A673 (cell line): ENCODE measurements around the gene ALG8. TPM values are rescaled to one million over a fixed set of nuclear protein-coding genes. Genes with fewer than 3 reads are reported as not detected.

Experiments
- BruUV-seq: library from RNA; stranded (reverse); fragments of 400-500 nt; replicated peaks from 2 replicates; lab custom pipeline; 2021; lab: Mats Ljungman, UMichigan
- CTCF ChIA-PET: fragments of 300-600 bp; sonication (Branson Sonifier 250); formaldehyde crosslinking; loops from one replicate; lab custom pipeline; 2022; ENCODE audit warnings: antibody characterized with exemption; lab: Charles Lee
- POLR2A ChIA-PET: fragments of 300-600 bp; sonication (Branson Sonifier 250); formaldehyde crosslinking; loops from one replicate; lab custom pipeline; 2022; ENCODE audit warnings: antibody characterized with exemption; ENCODE audit not compliant: low non-redundant PET; lab: Charles Lee
- DNase-seq: peaks from one replicate; pipeline ENCODE4 v3.0.0-alpha.2; 2015; ENCODE audit warnings: low spot score
- H3K27ac ChIP-seq: fragments of 200-600 bp; sonication (generic); 2 replicates; pipeline ENCODE4 v1.5.1; 2016; ENCODE audit warnings: mixed run types, low read depth, mild to moderate bottlenecking, mixed read lengths, antibody characterized with exemption, low read length; ENCODE audit not compliant: poor library complexity, severe bottlenecking
- H3K27me3 ChIP-seq: fragments of 200-600 bp; sonication (generic); replicated peaks from 2 replicates; pipeline ENCODE4 v1.6.1; 2017; ENCODE audit warnings: mixed run types, low read depth, mild to moderate bottlenecking, mixed read lengths, antibody characterized with exemption, low read length; ENCODE audit not compliant: insufficient read depth, poor library complexity
- H3K36me3 ChIP-seq: fragments of 200-600 bp; sonication (generic); 2 replicates; pipeline ENCODE4 v1.6.1; 2016; ENCODE audit warnings: mixed run types, mild to moderate bottlenecking, mixed read lengths, antibody characterized with exemption, low read length; ENCODE audit not compliant: insufficient read depth, poor library complexity, severe bottlenecking
- H3K4me1 ChIP-seq: fragments of 200-600 bp; sonication (generic); 2 replicates; pipeline ENCODE4 v1.6.1; 2017; ENCODE audit warnings: mixed run types, mild to moderate bottlenecking, mixed read lengths, antibody characterized with exemption, low read length; ENCODE audit not compliant: insufficient read depth, poor library complexity, severe bottlenecking
- H3K4me3 ChIP-seq: fragments of 200-600 bp; sonication (generic); 2 replicates; pipeline ENCODE4 v1.5.1; 2016; ENCODE audit warnings: low read depth, mixed run types, mild to moderate bottlenecking, mixed read lengths, low read length; ENCODE audit not compliant: poor library complexity, severe bottlenecking
- H3K9me3 ChIP-seq: fragments of 200-600 bp; sonication (generic); 2 replicates; pipeline ENCODE4 v1.6.1; 2016; ENCODE audit warnings: mixed run types, low read depth, mild to moderate bottlenecking, mixed read lengths, antibody characterized with exemption, low read length; ENCODE audit not compliant: poor library complexity, severe bottlenecking
- EZH2 ChIP-seq: fragments of 200-600 bp; sonication (generic); IDR thresholded peaks from 2 replicates; pipeline ENCODE4 v1.6.1; 2017; ENCODE audit warnings: borderline replicate concordance, low read depth, mild to moderate bottlenecking, mixed read lengths, antibody characterized with exemption, low read length; ENCODE audit not compliant: poor library complexity, severe bottlenecking
- intact Hi-C: fragments of 100-400 bp; cut with micrococcal nuclease; formaldehyde crosslinking; loops from one replicate; pipeline ENCODE4 v1.10.0; 2022; ENCODE audit not compliant: unreplicated experiment
- total RNA-seq: library from RNA; stranded (reverse); gene quantifications from 2 replicates; pipeline ENCODE4 v1.2.3, GENCODE V29; 2021
- TF ChIP-seq, protein P1 (sequence below): fragments of 300-800, 200-600 bp; sonication (generic); conservative IDR thresholded peaks from 2 replicates; pipeline ENCODE4 v1.5.1; 2017; ENCODE audit warnings: low read depth, mild to moderate bottlenecking, antibody characterized with exemption, low read length, moderate library complexity, mixed read lengths

ALG8 gene
- total RNA-seq, 1 experiment from 2014 or later, result 131 TPM

DNA sequence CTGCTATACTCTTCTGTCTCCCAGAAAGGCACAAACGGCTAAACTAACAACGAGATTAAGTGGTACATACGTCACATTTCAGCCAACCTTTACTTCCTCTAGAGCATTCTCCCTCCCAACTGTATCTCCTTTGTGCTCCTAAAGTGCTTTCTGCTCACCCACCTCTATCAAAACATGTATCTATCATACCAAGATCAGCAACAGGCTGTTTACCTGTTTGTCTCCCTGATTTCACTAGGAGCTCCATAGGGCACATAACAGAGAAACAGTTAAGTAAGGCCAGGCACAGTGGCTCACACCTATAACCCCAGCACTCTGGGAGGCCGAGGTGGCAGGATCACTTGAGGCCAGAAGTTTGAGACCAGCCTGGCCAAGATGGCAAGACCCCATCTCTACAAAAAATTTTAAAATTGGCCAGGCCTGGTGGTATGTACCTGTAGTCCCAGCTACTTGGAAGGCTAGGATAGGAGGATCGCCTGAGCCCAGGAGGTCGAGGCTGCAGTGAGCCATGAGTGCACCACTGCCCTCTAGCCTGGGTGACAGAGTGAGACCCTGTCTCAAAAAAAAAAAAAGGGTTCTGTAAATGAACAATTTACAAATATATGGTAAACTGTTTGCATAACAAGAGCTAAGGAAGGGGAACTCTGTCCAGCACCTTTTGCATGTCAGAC lies 62.6 kb downstream of the ALG8 start:
- CTCF ChIA-PET, result no interaction called here
- Histone ChIP-seq H3K4me3 (no peak overlapping the region), H3K27ac (no peak overlapping the region), H3K27me3 (no peaks in the 10 kb centered on the region), H3K4me1 (no peaks in the 10 kb centered on the region), H3K9me3 (no peaks in the 10 kb centered on the region), H3K36me3 (peaks cover 9% of the 10 kb centered on the region)
- POLR2A ChIA-PET, result no interaction called here
- intact Hi-C loops, result loop anchor here (5.0 kb wide), 1 partner anchor 60 kb away; the partner anchor contains the start of gene ALG8
- no TSS peak for BruUV-seq
- TF ChIP-seq EZH2, result no peak
- TF ChIP-seq, protein P1, sequence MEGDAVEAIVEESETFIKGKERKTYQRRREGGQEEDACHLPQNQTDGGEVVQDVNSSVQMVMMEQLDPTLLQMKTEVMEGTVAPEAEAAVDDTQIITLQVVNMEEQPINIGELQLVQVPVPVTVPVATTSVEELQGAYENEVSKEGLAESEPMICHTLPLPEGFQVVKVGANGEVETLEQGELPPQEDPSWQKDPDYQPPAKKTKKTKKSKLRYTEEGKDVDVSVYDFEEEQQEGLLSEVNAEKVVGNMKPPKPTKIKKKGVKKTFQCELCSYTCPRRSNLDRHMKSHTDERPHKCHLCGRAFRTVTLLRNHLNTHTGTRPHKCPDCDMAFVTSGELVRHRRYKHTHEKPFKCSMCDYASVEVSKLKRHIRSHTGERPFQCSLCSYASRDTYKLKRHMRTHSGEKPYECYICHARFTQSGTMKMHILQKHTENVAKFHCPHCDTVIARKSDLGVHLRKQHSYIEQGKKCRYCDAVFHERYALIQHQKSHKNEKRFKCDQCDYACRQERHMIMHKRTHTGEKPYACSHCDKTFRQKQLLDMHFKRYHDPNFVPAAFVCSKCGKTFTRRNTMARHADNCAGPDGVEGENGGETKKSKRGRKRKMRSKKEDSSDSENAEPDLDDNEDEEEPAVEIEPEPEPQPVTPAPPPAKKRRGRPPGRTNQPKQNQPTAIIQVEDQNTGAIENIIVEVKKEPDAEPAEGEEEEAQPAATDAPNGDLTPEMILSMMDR, result no peak
- no peak for DNase-seq

DNA sequence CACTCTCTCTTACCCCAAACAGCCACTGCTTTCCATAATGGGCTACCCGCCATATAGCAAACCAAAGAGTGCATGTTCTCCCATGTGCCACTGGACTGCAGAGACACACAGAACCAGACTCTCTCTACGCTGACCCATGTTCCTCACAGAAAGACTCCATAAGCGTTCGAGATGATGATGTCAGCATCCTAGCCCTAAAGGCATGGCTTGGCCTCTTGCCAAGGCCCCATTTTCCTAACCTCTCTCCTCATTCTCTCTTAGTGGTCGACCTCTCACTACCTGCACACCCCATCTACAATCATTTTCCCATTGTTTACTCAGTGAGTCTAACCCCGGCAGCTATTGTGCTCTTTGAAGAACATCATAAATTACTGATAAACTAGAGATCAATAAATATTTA lies 64.7 kb downstream of the ALG8 start:
- H3K27ac ChIP-seq, result no peak overlapping the region
- peak; percentile 28 for DNase-seq
- BruUV-seq, result no TSS peak
- H3K4me3 ChIP-seq, result no peak overlapping the region
- intact Hi-C loops, result loop anchor here (5.0 kb wide), 1 partner anchor 63 kb away; the partner anchor contains the start of gene ALG8
- H3K9me3 ChIP-seq, result no peaks in the 10 kb centered on the region
- peaks cover 30% of the 10 kb centered on the region for H3K36me3 ChIP-seq
- H3K27me3 ChIP-seq, result no peaks in the 10 kb centered on the region
- ChIA-PET POLR2A (no interaction called here), CTCF (no interaction called here)
- TF ChIP-seq, protein P1, result no peak
- H3K4me1 ChIP-seq, result no peaks in the 10 kb centered on the region

DNA sequence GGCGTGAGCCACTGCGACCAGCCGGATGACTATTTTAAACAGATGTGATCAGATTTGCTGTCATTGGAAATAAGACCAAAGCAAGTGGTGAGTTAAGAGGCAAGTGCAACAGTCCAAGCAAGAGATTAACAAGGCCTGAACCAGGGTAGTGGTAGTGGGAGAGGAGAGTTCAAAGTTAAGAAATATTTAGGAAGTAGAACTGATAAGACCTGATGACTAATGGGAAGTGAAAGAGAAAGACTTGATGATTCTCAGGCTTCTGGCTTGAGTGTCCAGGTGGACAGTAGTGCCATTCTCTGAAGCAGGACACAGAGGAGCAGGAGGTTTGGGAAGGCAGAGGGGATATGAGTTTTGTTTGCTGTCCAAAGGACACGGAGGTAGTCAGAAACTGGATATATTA lies 67.0 kb downstream of the ALG8 start:
- TF ChIP-seq, protein P1, result no peak
- no peak for TF ChIP-seq EZH2
- Histone ChIP-seq H3K4me1 (no peaks in the 10 kb centered on the region), H3K4me3 (no peak overlapping the region), H3K27me3 (no peaks in the 10 kb centered on the region), H3K27ac (no peak overlapping the region), H3K36me3 (peaks cover 50% of the 10 kb centered on the region), H3K9me3 (no peaks in the 10 kb centered on the region)
- ChIA-PET POLR2A (no interaction called here), CTCF (no interaction called here)
- intact Hi-C loops, result no loop called here
- DNase-seq, result no peak
- no TSS peak for BruUV-seq
